ENCODE data around the gene GLI3.

Gene GLI3

DNA sequence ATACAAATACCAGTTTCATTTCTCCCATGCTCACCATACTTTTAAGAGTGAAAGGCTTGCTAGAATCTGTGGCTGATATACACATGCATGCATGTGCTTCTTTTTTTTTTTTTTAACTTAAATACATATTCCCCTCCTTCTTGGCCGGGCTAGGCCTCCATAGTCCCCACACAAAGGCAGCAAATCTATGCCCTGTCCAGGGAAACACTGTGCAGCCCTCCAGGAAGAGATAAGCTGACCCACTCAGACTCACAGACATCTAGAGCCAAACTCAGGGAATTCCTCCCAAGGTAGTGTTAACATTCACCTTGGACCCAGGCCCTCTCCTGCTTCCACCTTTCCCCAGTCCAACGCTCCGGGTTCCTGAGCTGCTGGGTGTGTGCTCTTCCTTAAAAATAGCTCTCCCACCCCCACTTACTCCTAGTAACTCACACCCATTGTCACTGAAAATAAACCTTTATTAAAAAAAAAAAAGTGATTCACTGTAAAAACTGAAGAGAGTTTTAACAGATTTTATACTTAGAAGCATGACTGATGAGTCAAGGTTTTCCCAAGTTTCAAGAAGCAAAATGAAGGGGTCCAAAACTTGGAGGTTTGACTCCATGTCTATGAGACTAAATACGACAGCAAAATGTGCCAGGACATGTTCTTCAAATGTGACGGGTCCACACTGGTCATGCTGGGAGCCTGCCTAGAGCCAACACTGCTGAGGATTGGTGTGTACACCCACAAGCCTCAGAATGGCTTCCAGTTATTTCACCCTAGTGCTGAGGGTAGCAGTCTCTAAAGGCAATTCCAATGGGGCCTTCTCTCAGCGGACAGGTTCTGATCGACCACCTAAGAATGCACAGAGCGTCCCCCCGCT lies 159.5 kb downstream of the GLI3 start:
- in situ Hi-C loops (cut with MboI; ENCODE audit: low pct_unique_long_range_greater_than_20kb, low sequenced_read_pairs, unreplicated experiment), result no loop called here
- TF ChIP-seq, protein P1, sequence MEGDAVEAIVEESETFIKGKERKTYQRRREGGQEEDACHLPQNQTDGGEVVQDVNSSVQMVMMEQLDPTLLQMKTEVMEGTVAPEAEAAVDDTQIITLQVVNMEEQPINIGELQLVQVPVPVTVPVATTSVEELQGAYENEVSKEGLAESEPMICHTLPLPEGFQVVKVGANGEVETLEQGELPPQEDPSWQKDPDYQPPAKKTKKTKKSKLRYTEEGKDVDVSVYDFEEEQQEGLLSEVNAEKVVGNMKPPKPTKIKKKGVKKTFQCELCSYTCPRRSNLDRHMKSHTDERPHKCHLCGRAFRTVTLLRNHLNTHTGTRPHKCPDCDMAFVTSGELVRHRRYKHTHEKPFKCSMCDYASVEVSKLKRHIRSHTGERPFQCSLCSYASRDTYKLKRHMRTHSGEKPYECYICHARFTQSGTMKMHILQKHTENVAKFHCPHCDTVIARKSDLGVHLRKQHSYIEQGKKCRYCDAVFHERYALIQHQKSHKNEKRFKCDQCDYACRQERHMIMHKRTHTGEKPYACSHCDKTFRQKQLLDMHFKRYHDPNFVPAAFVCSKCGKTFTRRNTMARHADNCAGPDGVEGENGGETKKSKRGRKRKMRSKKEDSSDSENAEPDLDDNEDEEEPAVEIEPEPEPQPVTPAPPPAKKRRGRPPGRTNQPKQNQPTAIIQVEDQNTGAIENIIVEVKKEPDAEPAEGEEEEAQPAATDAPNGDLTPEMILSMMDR (IDR thresholded peaks at IDR 0.05; ENCODE audit: extremely low read depth, insufficient read depth, missing control alignments), result no peak
- no peak for DNase-seq (ENCODE audit: low spot score)

GRCh38 chr7:42076870-42077269 lies 160.1 kb downstream of the GLI3 start:
- DNase-seq (ENCODE audit: low spot score), result no peak
- TF ChIP-seq, protein P1 (IDR thresholded peaks at IDR 0.05; ENCODE audit: extremely low read depth, insufficient read depth, missing control alignments), result no peak
- in situ Hi-C loops (cut with MboI; ENCODE audit: low pct_unique_long_range_greater_than_20kb, low sequenced_read_pairs, unreplicated experiment), result no loop called here

GRCh38 chr7:42075418-42075817 lies 161.6 kb downstream of the GLI3 start:
- in situ Hi-C loops (cut with MboI; ENCODE audit: low pct_unique_long_range_greater_than_20kb, low sequenced_read_pairs, unreplicated experiment), result no loop called here
- TF ChIP-seq, protein P1 (IDR thresholded peaks at IDR 0.05; ENCODE audit: extremely low read depth, insufficient read depth, missing control alignments), result no peak
- DNase-seq (ENCODE audit: low spot score), result no peak

GRCh38 chr7:42074076-42074475 lies 162.9 kb downstream of the GLI3 start:
- TF ChIP-seq, protein P1 (IDR thresholded peaks at IDR 0.05; ENCODE audit: extremely low read depth, insufficient read depth, missing control alignments), result no peak
- no peak for DNase-seq (ENCODE audit: low spot score)
- in situ Hi-C loops (cut with MboI; ENCODE audit: low pct_unique_long_range_greater_than_20kb, low sequenced_read_pairs, unreplicated experiment), result no loop called here

- in situ Hi-C loops (cut with MboI; ENCODE audit: low pct_unique_long_range_greater_than_20kb, low sequenced_read_pairs, unreplicated experiment), result no loop called here
- no peak for DNase-seq (ENCODE audit: low spot score)
These were observed 165.4 kb downstream of the GLI3 start for GRCh38 chr7:42071372-42072261.

DNA sequence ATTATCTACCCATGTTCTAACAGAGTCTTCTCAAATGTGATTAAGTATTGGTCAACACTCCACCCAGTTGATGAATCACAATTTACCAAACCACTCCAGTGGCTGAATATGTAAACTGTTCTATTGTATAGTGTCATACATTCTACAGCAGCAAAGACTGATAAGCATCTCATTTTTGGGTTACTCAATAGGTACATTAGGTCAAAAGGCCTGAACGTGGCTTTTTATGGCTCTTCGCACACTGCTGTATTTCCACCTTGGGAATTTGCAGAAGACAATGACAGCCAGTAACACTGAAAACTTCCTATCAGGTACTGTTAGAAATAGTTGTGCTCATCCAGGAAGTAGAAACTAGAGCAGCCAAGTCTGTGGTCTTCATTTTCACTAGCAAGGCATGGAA lies 166.9 kb downstream of the GLI3 start:
- in situ Hi-C loops (cut with MboI; ENCODE audit: low pct_unique_long_range_greater_than_20kb, low sequenced_read_pairs, unreplicated experiment), result no loop called here
- no peak for DNase-seq (ENCODE audit: low spot score)
- TF ChIP-seq, protein P1 (IDR thresholded peaks at IDR 0.05; ENCODE audit: extremely low read depth, insufficient read depth, missing control alignments), result no peak

More at GRCh38 chr7:42071372-42072261, 165.4 kb downstream of the GLI3 start:
- TF ChIP-seq, protein P1 (IDR thresholded peaks at IDR 0.05; ENCODE audit: extremely low read depth, insufficient read depth, missing control alignments), result no peak

Measured in GM13977 (cell line).